ENCODE measurements around the gene SPATA16.

DNA sequence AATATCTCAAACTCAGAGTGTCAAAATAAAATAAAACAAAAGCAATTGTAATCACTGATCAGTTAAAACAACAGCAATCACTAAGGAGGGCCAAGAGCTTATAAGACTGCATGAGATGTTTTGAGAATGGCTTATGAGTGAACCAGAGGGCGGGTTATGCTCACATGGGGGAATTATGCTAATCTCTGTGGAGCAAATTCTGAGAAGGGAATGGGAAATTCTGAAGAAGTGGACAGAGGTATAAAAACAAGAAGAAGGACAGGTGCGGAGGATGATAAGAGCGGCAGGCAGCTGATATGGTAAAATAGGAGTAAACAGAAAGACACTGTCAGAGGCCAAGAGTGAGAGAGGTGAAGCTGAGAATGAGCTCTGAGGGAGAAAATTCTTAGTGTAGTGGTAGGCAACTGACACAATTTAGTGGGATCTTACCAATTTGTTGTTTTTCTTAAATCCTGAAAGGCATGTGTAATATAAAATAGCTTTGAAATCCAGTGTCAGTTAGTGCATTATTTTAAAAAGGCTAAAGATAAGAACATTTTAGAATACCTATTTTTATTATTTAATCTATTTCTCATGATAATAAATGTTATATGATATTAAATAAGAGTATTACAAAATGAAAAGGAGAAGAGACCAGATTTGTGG is 133.8 kb downstream of the SPATA16 start:
- TF ChIP-seq, protein P1, sequence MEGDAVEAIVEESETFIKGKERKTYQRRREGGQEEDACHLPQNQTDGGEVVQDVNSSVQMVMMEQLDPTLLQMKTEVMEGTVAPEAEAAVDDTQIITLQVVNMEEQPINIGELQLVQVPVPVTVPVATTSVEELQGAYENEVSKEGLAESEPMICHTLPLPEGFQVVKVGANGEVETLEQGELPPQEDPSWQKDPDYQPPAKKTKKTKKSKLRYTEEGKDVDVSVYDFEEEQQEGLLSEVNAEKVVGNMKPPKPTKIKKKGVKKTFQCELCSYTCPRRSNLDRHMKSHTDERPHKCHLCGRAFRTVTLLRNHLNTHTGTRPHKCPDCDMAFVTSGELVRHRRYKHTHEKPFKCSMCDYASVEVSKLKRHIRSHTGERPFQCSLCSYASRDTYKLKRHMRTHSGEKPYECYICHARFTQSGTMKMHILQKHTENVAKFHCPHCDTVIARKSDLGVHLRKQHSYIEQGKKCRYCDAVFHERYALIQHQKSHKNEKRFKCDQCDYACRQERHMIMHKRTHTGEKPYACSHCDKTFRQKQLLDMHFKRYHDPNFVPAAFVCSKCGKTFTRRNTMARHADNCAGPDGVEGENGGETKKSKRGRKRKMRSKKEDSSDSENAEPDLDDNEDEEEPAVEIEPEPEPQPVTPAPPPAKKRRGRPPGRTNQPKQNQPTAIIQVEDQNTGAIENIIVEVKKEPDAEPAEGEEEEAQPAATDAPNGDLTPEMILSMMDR (IDR thresholded peaks at IDR 0.05) = no peak
- no peak for TF ChIP-seq POLR2A (IDR thresholded peaks at IDR 0.05)

Measured in testis (tissue), 2 donors.